Panc1 (cell line): ENCODE data around the gene RALA.

Experiments
- POLR2AphosphoS5 ChIP-seq: IDR thresholded peaks from 2 replicates; pipeline ENCODE4 v1.6.1; 2012; ENCODE audit warnings: mild to moderate bottlenecking, low read depth, low read length, moderate library complexity
- SIN3A ChIP-seq: IDR thresholded peaks from 2 replicates; pipeline ENCODE4 v1.6.1; 2012; ENCODE audit warnings: low read depth, mild to moderate bottlenecking, low read length, moderate library complexity, borderline replicate concordance; ENCODE audit not compliant: insufficient read depth
- TCF7L2 ChIP-seq: IDR thresholded peaks from 2 replicates; pipeline ENCODE4 v1.6.1; 2011; ENCODE audit warnings: mild to moderate bottlenecking, low read depth, low read length, inconsistent platforms
- TF ChIP-seq, protein P1 (sequence below): fragments of 450-650 bp; IDR thresholded peaks from 2 replicates; pipeline ENCODE4 v1.5.1; 2017; ENCODE audit warnings: mild to moderate bottlenecking
- TF ChIP-seq, protein P2 (sequence below), 2 experiments: IDR thresholded peaks; 2 replicates each; pipeline ENCODE4 v1.6.1; 2011 to 2012; ENCODE audit warnings: low read depth in 2 of 2, control low read depth in 1 of 2, low read length in 1 of 2, mild to moderate bottlenecking in 1 of 2, moderate library complexity in 1 of 2; ENCODE audit not compliant: insufficient read depth in 1 of 2

DNA sequence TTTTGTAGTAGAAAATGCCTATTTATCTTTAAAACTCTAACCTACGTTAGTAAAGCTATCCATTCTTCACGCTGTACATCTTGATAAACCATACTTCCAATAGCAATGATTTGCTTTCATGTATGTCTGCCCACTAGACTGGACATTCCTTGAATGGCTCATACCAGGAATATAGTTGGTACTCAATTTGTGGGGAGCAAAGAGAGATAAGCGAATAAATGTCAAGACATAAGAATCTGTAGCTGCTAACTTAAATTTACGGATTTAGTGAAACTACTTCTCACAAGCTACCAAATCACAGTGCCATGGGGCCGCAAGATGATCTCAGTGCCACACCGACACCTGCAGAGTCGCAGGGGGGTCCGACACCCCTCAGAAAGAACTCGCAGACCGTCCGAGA is 763 bp upstream of the RALA start:
- TF ChIP-seq, protein P1, sequence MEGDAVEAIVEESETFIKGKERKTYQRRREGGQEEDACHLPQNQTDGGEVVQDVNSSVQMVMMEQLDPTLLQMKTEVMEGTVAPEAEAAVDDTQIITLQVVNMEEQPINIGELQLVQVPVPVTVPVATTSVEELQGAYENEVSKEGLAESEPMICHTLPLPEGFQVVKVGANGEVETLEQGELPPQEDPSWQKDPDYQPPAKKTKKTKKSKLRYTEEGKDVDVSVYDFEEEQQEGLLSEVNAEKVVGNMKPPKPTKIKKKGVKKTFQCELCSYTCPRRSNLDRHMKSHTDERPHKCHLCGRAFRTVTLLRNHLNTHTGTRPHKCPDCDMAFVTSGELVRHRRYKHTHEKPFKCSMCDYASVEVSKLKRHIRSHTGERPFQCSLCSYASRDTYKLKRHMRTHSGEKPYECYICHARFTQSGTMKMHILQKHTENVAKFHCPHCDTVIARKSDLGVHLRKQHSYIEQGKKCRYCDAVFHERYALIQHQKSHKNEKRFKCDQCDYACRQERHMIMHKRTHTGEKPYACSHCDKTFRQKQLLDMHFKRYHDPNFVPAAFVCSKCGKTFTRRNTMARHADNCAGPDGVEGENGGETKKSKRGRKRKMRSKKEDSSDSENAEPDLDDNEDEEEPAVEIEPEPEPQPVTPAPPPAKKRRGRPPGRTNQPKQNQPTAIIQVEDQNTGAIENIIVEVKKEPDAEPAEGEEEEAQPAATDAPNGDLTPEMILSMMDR, result no peak
- TF ChIP-seq, protein P2, sequence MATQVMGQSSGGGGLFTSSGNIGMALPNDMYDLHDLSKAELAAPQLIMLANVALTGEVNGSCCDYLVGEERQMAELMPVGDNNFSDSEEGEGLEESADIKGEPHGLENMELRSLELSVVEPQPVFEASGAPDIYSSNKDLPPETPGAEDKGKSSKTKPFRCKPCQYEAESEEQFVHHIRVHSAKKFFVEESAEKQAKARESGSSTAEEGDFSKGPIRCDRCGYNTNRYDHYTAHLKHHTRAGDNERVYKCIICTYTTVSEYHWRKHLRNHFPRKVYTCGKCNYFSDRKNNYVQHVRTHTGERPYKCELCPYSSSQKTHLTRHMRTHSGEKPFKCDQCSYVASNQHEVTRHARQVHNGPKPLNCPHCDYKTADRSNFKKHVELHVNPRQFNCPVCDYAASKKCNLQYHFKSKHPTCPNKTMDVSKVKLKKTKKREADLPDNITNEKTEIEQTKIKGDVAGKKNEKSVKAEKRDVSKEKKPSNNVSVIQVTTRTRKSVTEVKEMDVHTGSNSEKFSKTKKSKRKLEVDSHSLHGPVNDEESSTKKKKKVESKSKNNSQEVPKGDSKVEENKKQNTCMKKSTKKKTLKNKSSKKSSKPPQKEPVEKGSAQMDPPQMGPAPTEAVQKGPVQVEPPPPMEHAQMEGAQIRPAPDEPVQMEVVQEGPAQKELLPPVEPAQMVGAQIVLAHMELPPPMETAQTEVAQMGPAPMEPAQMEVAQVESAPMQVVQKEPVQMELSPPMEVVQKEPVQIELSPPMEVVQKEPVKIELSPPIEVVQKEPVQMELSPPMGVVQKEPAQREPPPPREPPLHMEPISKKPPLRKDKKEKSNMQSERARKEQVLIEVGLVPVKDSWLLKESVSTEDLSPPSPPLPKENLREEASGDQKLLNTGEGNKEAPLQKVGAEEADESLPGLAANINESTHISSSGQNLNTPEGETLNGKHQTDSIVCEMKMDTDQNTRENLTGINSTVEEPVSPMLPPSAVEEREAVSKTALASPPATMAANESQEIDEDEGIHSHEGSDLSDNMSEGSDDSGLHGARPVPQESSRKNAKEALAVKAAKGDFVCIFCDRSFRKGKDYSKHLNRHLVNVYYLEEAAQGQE (IDR thresholded peaks at IDR 0.05; ENCODE audit: insufficient read depth in 1 of 2, low read depth in 2 of 2, low read length in 1 of 2), result no peak
- TF ChIP-seq POLR2AphosphoS5 (no peak), SIN3A (no peak), TCF7L2 (no peak)
